ENCODE data around the gene MTUS2. TPM values are rescaled to one million over a fixed set of nuclear protein-coding genes. Genes with fewer than 3 reads are reported as not detected.

Gene MTUS2
- total and polyA plus RNA-seq, 2 experiments from 2014 or later: 0.27 to 0.38 TPM

DNA sequence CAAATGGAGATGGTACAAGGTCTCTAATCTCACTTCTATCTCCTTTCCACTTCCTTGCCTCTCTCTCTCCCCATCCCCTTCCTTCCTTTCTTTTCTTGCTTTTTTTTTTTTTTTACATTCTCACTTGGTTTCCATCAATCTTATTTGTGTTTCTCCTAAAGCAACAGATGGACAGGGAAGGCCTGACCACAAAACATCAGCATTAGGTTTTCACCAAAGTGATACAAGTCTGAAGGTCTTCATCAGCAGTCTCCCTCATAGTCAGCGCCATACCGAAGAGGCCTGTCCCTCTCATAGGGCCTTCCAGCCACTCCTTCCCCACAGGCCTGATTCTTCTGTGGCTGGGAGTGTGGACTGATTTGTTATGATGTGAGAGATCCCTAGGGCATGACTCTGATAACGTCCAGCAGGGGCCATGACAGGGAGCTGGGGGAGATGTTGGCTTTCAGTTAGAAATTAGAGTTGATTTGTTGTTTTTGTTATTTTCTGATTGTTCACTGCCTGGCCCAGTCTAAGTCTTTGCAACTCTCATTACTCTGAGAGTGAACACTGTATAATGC, 616.7 kb downstream of the MTUS2 start (continued):
- TF ChIP-seq CTCF (conservative IDR thresholded peaks at IDR 0.05; ENCODE audit: low read depth in 2 of 2) (no peak), STAT1 (IDR thresholded peaks at IDR 0.05; ENCODE audit: unreplicated experiment) (no peak), CREB1 (CRISPR knock-in tag; IDR thresholded peaks at IDR 0.05; ENCODE audit: low read depth) (no peak), EZH2phosphoT487 (IDR thresholded peaks at IDR 0.05; ENCODE audit: unreplicated experiment) (no peak)

- H3K27ac ChIP-seq (ENCODE audit: low read depth): no peak overlapping the region
- ATAC-seq: no peak
- Mint-ChIP-seq H3K4me1 (no peaks in the 10 kb centered on the region; the same call in 2 of the 3 replicates), H3K27me3 (ENCODE audit: insufficient read depth, low read depth, poor library complexity) (no peaks in the 10 kb centered on the region), H3K27ac (no peak overlapping the region), H3K4me3 (no peak overlapping the region), H3K9me3 (no peaks in the 10 kb centered on the region), H3K36me3 (ENCODE audit: low read depth) (no peaks in the 10 kb centered on the region)
- no peak overlapping the region for H3K4me3 ChIP-seq
- no peak overlapping the region for H2AFZ ChIP-seq
- peaks cover under 1% of the 10 kb centered on the region; the same call in 1 of the 2 replicates for H3K4me1 ChIP-seq (ENCODE audit: insufficient read depth)
- H3K27me3 ChIP-seq (ENCODE audit: insufficient read depth): no peaks in the 10 kb centered on the region
- no peaks in the 10 kb centered on the region for H3K79me2 ChIP-seq (replicated peaks; ENCODE audit: insufficient read depth)
- no peaks in the 10 kb centered on the region for H3K9me2 ChIP-seq (ENCODE audit: insufficient read depth)
- H3K4me2 ChIP-seq: no peak overlapping the region
- no peaks in the 10 kb centered on the region for H3F3A ChIP-seq (replicated peaks; ENCODE audit: low read depth)
- no peaks in the 10 kb centered on the region for H3K36me3 ChIP-seq (ENCODE audit: insufficient read depth)
- no peak for DNase-seq (ENCODE audit: low spot score)
- no peaks in the 10 kb centered on the region for H4K20me1 ChIP-seq (replicated peaks; ENCODE audit: insufficient read depth)
- TF ChIP-seq STAT1 (IDR thresholded peaks at IDR 0.05; ENCODE audit: unreplicated experiment) (no peak), POLR2AphosphoS5 (IDR thresholded peaks at IDR 0.05; ENCODE audit: low read depth) (no peak), REST (IDR thresholded peaks at IDR 0.05; ENCODE audit: unreplicated experiment) (no peak), ETS1 (IDR thresholded peaks at IDR 0.05) (no peak), ZNF462 (CRISPR knock-in tag; IDR thresholded peaks at IDR 0.05) (no peak), CTCF (conservative IDR thresholded peaks at IDR 0.05; ENCODE audit: low read depth in 2 of 2) (no peak), EZH2phosphoT487 (IDR thresholded peaks at IDR 0.05; ENCODE audit: unreplicated experiment) (no peak), NANOG (IDR thresholded peaks at IDR 0.05; ENCODE audit: borderline replicate concordance) (no peak)
Measured at GRCh38 chr13:29438769-29439168, 618.6 kb downstream of the MTUS2 start.
